Stimulated activated CD4-positive, alpha-beta T cell treated with anti-CD3 and anti-CD28 coated beads, TNF-alpha, amount 100 ng/mL, for 24 hours (primary cell): Measurements from ENCODE around the gene MOK.
"Not testable (repeated sequence)": the region's sequence is repeated elsewhere in the genome, so short reads cannot be mapped to it uniquely, and the experiment has no call there.

Experiments used
- DNase-seq, 3 experiments: peaks; one replicate each; pipeline ENCODE4 v3.0.0-alpha.2; 2020; ENCODE audit warnings: low read depth in 3 of 3

The MOK gene

DNA sequence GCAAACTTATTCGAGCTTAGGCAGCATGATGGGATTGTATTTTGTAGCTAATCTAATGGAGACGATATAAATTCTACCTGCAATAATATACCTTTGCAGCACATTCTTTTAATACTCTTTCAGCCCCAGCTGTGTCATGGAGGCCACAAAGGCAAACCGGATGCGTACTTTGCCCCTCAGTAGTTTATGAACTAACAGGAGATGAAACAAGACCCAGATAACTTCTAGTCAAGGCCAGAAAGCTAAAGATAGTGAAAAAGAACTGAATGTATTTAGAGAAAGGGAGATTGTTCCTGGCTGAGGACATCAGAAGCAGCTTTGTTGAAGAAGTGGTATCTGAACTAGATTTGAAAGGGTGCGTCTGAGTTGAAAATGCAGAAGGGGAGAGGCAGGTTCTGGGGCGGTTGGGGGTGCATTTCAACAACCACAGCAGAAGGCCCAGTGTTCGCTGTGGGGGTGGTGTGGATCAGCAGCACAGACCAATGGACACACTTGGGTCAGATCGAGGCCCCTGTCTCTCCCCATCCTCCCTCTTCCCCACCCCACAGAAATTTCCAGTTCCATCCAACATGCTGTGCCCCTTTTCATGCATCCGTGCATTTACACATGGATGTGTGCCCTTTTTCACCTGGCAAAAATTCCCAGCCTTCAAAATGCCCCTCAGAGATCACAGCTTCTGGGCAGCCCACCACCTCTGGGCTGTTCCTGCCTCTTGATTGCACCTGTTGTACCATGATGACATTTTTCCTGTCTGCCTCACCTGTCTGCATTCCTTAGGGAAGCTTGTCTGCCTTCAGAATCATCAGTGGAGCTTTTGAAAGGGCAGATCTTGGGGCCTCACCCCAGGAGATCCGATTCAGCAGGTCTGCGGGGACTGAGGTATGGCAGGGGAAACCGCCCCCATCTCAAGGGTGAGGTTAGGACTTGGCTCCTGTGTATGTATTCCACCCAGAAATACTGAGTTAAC lies 16.8 kb upstream of the MOK start:
- no peak for DNase-seq

DNA sequence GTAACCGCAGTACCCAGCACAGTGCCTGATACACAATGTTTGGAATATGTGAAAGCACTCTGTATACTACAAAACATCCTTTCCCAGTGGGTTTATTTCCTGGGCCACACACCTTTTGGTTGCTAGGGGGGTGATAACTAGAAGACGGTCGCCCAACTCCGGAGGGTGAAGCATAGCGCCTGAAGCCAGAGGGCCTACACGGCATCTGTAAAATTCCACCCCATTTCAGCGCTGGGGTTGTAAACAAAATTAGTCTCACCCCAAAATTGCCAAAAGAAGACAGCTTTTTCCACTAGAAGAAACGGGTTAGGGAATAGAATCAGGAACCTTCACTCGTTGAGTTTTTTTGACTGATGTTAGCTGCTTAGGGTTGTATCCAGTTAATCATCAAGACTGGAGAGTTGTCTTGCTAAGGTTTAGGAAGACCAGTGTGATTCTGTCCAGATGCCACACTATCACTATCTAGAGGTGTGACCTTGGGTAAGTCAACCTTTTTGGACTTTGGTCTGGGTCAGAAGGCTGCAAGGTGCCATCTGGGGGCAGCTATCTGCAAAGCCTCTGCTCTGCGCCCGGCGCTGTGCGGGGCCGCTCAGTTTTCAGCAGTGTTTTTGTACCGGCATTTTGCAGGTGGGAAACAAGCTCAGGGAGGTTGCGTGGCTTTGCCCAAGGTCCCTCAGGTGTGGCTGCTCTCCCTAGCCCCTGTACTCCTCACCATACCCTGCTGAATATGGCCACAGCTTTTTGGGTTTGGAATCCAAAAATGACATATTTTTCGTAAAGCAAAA lies 15.9 kb upstream of the MOK start:
- no peak for DNase-seq

DNA sequence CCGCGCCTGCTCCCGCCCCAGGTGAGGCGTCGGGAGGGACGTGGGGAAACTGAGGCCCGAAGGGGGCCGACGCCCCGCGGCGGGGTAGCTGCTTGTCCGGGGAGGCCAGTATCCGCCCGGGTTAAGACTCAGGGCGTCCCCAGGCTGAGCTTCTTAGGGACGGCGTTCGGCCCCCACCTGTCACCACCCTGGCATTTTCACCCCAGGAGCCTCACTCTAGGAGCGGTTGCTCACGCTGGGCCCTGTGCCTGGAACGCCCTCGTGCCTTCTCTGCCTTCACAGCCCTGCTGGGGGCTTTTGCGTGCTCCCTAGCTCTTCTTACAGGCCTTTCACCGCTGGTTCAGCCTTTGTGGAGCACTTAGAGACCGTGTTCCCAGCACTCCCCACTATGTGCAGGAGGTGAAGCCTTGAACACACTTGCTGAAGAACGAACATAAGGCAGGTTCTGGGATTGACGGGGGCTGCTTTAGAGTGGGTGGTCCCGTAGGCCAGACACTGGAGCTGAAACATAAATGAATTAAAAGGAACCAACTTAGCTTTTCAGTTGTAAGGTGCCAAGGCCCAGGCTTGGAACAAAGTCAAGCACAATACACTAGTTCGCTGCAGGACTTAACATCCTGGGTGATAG lies 15.2 kb upstream of the MOK start:
- peak in 1 of 3 experiments; percentile 35 for DNase-seq

DNA sequence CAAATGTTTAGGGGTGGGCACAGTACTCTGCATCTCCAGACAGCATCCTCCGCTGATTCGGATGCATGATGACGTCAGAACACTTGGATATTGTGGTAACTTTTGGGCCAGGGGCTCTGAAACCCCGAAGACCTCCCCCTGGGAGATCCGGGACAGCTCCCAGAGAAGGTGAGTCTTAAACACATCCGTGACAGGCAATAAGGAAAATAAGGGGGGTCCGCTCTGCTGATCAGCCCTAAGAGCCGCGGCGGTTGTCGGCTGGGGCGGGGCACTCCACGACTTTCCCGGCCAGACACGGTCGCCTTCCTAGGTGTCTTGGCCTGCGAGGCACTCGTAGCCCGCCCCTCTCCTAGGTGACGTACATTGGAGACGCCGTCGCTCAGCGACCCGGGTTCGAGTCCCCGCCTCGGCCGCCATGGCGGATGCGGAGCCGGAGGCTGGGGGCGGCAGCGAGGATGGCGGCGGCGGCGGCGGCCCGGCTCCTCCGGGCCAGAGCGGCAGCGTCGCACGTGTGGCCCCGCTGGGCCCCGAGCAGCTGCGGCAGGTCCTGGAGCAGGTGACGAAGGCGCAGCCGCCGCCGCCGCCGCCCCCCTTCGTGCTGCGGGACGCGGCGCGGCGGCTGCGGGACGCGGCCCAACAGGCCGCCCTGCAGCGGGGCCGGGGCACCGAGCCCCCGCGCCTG lies 14.5 kb upstream of the MOK start, which contains the start of gene ZNF839:
Gene ZNF839 (plus strand): TSS at position 396 of the 682 bp plus-strand sequence. CDS start 20 bp downstream, at position 416.
- peak; percentile 88 to 95 (median 93) for DNase-seq

- no peak for DNase-seq
Measured at GRCh38 chr14:102318781-102319276, 13.9 kb upstream of the MOK start.

GRCh38 chr14:102317564-102318248 lies 12.7 kb upstream of the MOK start:
- peak in 1 of 3 experiments; percentile 15 for DNase-seq

DNA sequence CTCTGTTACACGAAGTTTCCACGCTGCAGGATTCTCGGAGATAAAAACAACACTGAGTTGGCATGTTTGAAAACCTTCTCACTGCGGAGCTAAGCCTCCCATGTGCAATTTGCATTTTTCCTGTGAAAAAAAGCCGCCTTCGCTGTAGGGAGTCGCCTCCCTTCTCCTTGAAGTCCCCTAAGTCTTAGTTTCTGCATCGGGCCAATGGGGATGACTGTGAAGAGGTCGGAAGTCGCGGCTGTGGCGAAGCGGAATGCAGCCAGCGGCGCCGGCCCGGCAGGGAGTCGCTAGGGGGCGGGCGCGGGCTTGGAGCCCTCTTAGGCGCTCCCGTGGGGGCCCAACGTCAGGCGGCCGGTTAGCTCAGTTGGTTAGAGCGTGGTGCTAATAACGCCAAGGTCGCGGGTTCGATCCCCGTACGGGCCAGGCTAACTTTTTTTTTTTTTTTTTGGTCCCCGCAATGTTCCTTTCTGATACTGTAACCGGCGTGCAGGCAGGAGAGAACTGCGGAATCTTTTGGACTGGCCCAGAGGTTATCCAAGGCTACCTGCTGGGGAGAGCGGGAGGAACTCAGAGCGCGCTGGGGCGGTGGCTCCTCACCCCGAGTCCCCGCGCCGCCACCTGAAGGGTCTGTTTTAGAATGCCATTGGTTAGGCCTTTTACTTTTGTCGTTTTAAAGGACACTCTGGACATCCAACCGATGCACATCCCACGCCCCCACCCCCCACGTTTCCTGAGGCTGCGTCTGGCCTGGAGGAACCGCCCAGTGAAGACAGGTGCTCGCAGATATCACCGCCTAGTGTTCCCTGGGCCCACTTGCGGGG lies 12.0 kb upstream of the MOK start:
- peak; percentile 92 to 96 (median 92) for DNase-seq

DNA sequence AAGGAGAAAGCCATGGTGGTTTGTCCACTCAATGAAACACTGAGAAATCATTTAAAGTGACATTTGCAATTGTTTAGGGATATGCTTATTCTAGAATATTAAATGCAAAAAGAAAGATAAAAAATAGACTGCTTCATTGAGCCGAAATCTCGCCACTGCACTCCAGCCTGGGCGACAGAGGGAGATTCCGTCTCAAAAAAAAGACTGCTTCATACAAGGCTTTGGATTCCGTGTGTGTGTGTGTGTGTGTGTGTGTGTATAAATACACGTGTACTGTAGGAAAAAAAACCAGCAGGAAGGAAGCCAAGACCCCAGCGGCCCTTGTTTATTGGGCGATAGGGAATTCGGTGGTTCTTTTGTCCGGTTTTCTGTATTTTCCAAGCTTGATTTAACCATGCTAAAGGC lies 11.4 kb upstream of the MOK start:
- DNase-seq, result no peak

- no peak for DNase-seq
Measured at GRCh38 chr14:102315121-102315520, 10.2 kb upstream of the MOK start.

DNA sequence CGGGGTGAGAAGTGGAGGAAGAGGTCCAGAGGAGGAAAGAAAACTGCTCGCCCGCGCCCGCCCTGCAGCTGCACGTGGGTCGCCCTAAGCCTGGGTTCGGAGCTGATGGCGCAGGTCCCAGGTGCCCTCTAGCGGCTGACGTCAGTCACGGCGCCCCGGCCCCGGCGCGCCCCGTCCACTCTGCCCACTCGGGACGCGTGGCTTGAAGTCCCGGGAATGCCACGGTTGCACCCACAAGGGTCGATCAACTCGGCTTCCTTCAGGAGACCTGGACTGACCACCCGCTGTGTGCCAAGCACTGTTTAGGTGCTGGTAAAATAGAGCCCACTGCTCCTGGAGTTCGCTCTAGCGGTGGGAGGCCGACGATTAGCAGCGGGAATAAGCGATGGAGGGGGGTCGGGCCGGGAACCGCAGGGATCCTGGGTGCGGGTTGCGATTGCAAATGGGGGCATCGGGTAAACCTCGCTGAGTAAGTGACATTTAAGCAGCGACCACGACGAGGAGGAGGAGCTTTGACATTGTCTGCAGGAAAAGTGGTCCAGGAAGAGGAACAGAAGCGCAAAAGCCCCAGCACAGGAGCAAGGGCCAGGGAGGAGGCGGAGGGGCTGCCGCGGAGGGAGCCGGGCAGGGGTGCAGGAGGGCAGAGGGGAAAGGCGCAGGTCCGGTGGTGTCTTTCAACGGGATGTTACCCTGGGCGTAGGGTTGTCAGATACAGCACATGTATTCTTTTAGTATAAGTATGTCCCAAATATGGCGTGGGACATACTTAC lies 9.5 kb upstream of the MOK start:
- DNase-seq, result peak; percentile 64 to 78 (median 67)

DNA sequence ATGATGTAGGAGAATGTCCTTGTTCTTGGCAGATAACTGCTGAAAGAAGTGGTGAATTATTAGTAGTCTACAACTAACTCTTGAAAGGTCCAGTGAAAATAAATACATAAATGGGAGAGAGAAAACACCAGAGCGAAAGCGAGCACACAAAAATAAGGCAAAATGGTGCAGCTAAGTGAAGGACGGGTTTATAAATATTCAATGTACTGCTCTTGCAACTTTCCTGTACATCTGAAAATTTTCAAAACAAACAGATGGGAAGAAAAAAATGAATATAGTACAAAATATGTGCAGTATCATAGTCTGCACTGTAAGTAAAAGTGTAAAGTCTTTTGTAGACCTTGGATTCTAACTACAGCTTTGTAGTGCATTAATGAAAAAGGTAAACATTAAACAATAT lies 1.3 kb downstream of the MOK start:
- DNase-seq, result no peak

DNA sequence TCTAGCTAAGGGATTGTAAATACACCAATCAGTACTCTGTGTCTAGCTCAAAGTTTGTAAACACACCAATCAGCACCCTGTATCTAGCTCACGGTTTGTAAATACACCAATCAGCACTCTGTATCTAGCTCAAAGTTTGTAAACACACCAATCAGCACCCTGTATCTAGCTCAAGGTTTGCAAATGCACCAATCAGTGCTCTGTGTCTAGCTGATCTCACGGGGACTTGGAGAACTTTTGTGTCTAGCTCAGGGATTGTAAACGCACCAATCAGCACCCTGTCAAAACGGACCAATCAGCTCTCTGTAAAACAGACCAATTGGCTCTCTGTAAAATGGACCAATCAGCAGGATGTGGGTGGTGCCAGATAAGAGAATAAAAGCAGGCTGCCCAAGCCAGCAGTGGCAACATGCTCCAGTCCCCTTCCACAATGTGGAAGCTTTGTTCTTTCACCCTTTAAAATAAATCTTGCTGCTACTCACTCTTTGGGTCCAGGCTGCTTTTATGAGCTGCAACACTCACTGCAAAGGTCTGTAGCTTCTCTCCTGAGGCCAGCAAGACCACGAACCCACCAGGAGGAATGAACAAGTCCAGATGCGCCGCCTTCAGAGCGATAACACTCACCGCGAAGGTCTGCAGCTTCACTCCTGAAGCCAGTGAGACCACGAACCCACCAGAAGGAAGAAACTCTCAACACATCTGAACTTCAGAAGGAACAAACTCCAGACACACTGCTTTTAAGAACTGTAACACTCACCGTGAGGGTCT lies 6.5 kb downstream of the MOK start:
- DNase-seq, result not testable (repeated sequence)

GRCh38 chr14:102297436-102298170 lies 7.4 kb downstream of the MOK start:
- DNase-seq, result no peak

DNA sequence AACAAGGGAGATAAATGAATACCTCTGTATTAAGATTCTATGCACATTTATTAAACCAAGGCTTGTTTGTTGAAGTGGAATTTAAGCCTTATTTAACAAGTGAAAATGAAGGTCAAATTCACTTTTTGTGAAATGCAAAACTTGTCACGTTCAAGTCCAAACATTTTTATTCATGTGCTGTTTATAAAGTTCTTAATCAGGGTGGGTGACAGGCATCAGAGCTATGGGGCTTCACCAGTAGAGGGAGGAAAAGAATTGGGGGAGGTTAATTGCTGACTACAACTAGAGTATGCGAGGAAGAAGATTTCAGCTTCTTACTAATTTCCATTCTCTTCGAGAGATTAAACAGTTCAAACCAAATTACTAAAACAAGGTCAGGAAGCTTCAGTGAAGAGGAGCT lies 9.7 kb downstream of the MOK start:
- no peak for DNase-seq

DNA sequence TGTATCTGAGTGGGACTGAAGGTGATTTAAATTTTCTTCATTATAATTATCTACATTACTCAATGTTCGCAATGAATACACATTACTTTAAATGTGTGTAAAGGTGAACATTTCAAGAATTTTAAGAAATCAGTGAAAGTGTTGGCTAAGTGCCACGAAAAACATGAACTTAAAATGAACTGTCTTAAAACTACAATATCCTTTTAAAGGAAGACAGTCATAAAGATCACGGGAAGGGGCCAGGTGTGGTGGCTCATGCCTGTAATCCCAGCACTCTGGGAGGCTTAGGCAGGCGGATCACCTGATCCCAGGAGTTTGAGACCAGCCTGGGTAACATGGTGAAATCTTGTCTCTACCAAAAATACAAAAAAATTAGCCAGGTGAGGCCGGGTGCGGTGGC lies 11.2 kb downstream of the MOK start:
- DNase-seq, result no peak

- no peak for DNase-seq
Measured at GRCh38 chr14:102292441-102292840, 12.5 kb downstream of the MOK start.

DNA sequence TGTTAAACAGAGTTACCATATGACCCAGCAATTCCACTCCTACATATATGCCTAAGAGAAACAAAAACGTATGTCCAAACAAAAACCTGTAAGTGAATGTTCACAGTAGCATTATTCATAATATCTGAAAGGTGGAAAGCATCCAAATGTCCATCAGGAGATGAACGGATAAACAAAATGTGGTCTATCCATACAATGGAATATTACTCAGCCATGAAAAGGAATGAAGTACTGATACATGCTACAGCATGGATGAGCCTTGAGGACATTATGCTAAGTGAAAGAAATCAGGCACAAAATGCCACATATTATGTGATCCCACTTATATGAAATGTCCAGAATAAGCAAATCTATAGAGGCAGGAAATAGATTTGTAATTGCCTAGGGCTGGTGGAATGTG lies 16.8 kb downstream of the MOK start:
- DNase-seq, result no peak

DNA sequence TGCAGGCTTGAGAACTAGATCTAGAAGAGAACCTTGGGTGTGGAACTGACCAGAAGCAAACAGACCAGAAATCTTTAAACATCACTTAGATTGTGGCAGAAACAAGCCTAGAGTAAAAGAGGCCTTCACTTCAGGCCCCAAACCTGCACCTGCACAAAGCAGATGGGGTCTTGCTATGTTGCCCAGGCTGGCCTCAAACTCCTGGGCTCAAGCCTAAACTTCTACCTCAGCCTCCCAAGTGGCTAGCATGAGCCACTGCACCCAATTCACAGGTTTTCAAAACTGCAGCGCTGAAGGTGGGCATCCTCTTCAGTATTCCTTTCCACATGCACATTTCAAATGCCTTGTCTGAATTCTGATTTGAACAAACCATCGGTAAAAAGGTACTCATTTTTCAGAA lies 19.9 kb downstream of the MOK start:
- no peak for DNase-seq
